HepG2 (cell line): Measurements from ENCODE around the gene BCL7A. TPM values are rescaled to one million over a fixed set of nuclear protein-coding genes. Genes with fewer than 3 reads are reported as not detected.

Source experiments
- ATAC-seq: fragments of 200-7000 bp; cut with Tn5 transposase; 3 replicates; pipeline ENCODE4 v1.9.1; 2020; ENCODE audit warnings: mild to moderate bottlenecking, moderate library complexity
- BruUV-seq: library from RNA; stranded (reverse); fragments of 400-500 nt; replicated peaks from 2 replicates; lab custom pipeline; 2021; lab: Mats Ljungman, UMichigan
- CTCF ChIA-PET: fragments of 300-600 bp; formaldehyde crosslinking; extraction: SDS; loops from one replicate; lab custom pipeline; 2021; ENCODE audit warnings: low total read pairs, inconsistent platforms, low intra/inter-chr PET ratio; lab: Yijun Ruan, JAX
- POLR2A ChIA-PET: fragments of 350-600 bp; sonication (Branson Sonifier 250); formaldehyde crosslinking; loops from one replicate; lab custom pipeline; 2020; ENCODE audit warnings: antibody characterized with exemption, inconsistent platforms; lab: Yijun Ruan, JAX
- DNase-seq: peaks from one replicate; pipeline ENCODE4 v3.0.0-alpha.2; 2015; ENCODE audit warnings: low spot score
- FAIRE-seq: peaks from 3 replicates; lab custom pipeline; 2011; peaks lifted over from hg19 to GRCh38; lab: Jason Lieb, UNC
- H2AFZ ChIP-seq: one replicate; pipeline ENCODE4 v1.6.1; 2011; ENCODE audit warnings: low read length, inconsistent platforms
- H3K27ac ChIP-seq: fragments of 300-600 bp; 3 replicates; pipeline ENCODE4 v1.8.0; 2011; ENCODE audit warnings: mixed run types, mild to moderate bottlenecking, mixed read lengths, low read length, inconsistent platforms; ENCODE audit not compliant: insufficient read depth; ENCODE audit errors: extremely low read length
- H3K27me3 ChIP-seq, 2 experiments: fragments of 200-600 bp in 1 of 2; 2 replicates in 1 of 2; 3 replicates in 1 of 2; pipeline versions ENCODE4 v1.6.0 to v1.8.0; 2011; ENCODE audit warnings: low read length in 2 of 2, mild to moderate bottlenecking in 2 of 2, moderate library complexity in 2 of 2, inconsistent platforms in 1 of 2; ENCODE audit not compliant: insufficient read depth in 2 of 2, control insufficient read depth in 1 of 2
- H3K36me3 ChIP-seq, 2 experiments: fragments of 200-600 bp in 1 of 2; replicated peaks in 1 of 2; 2 replicates in 1 of 2; 3 replicates in 1 of 2; pipeline versions ENCODE4 v1.5.1 to v1.8.0; 2011; ENCODE audit warnings: low read length in 2 of 2, inconsistent platforms in 1 of 2; ENCODE audit not compliant: insufficient read depth in 2 of 2, control insufficient read depth in 1 of 2
- H3K4me1 ChIP-seq: 2 replicates; pipeline ENCODE4 v1.5.1; 2012; ENCODE audit warnings: low read length, inconsistent platforms; ENCODE audit not compliant: insufficient read depth
- H3K4me2 ChIP-seq: 2 replicates; pipeline ENCODE4 v1.6.0; 2011; ENCODE audit warnings: low read depth, low read length, inconsistent platforms
- H3K4me3 ChIP-seq, 3 experiments: fragments of 200-600 bp in 1 of 3; sonication (generic), shearing (Covaris generic) in 1 of 3; replicated peaks in 1 of 3; 2 replicates each; pipeline ENCODE4 v1.5.1; 2011 to 2016; ENCODE audit warnings: low read length in 3 of 3, inconsistent platforms in 2 of 3, low read depth in 2 of 3, mild to moderate bottlenecking in 2 of 3, control low read depth in 1 of 3, mixed read lengths in 1 of 3; ENCODE audit not compliant: insufficient read depth in 1 of 3
- H3K79me2 ChIP-seq: one replicate; pipeline ENCODE4 v1.6.1; 2011; ENCODE audit warnings: low read length, inconsistent platforms; ENCODE audit not compliant: insufficient read depth
- H3K9ac ChIP-seq: 2 replicates; pipeline ENCODE4 v1.6.0; 2011; ENCODE audit warnings: mild to moderate bottlenecking, low read depth, low read length, inconsistent platforms; ENCODE audit not compliant: insufficient read depth
- H3K9me3 ChIP-seq: 2 replicates; pipeline ENCODE4 v1.5.1; 2012; ENCODE audit warnings: mild to moderate bottlenecking, low read length
- H4K20me1 ChIP-seq: 2 replicates; pipeline ENCODE4 v1.6.0; 2011; ENCODE audit warnings: inconsistent platforms, mild to moderate bottlenecking, low read length, moderate library complexity; ENCODE audit not compliant: insufficient read depth
- KDM5A ChIP-seq: fragments of 200-600 bp; sonication (generic); IDR thresholded peaks from 2 replicates; pipeline ENCODE4 v1.7.0; 2018; ENCODE audit warnings: antibody characterized with exemption, mild to moderate bottlenecking, low read length, borderline replicate concordance
- MAFK ChIP-seq, 2 experiments: IDR thresholded peaks in 1 of 2; conservative IDR thresholded peaks in 1 of 2; 2 replicates each; pipeline ENCODE4 v1.6.1; 2011; ENCODE audit warnings: improper control_type of control experiment in 2 of 2, low read length in 2 of 2
- NFYB ChIP-seq: sonication (generic); formaldehyde crosslinking; IDR thresholded peaks from 2 replicates; pipeline ENCODE4 v1.4.0; 2020; ENCODE audit warnings: missing genetic modification reagents
- XBP1 ChIP-seq: sonication (generic); formaldehyde crosslinking; IDR thresholded peaks from 2 replicates; pipeline ENCODE4 v1.5.0; 2020; ENCODE audit warnings: missing genetic modification reagents
- YEATS4 ChIP-seq: sonication (generic); formaldehyde crosslinking; IDR thresholded peaks from 2 replicates; pipeline ENCODE4 v1.4.0; 2020; ENCODE audit warnings: missing genetic modification reagents, borderline replicate concordance
- ZBTB38 ChIP-seq: sonication (generic); formaldehyde crosslinking; IDR thresholded peaks from 2 replicates; pipeline ENCODE4 v1.5.1; 2020; ENCODE audit warnings: mild to moderate bottlenecking, missing genetic modification reagents
- ZNF12 ChIP-seq: sonication (generic); formaldehyde crosslinking; IDR thresholded peaks from 2 replicates; pipeline ENCODE4 v1.5.0; 2020; ENCODE audit warnings: missing genetic modification reagents
- ZNF530 ChIP-seq: sonication (generic); formaldehyde crosslinking; IDR thresholded peaks from 2 replicates; pipeline ENCODE4 v1.5.0; 2020; ENCODE audit warnings: low read depth, mild to moderate bottlenecking, missing genetic modification reagents
- ZSCAN25 ChIP-seq: sonication (generic); formaldehyde crosslinking; IDR thresholded peaks from 2 replicates; pipeline ENCODE4 v1.8.0; 2022; ENCODE audit warnings: mild to moderate bottlenecking, missing genetic modification reagents
- WGBS: methylation state at CpG from one replicate; pipeline ENCODE4 v1.1.6; 2017; ENCODE audit warnings: low lambda C conversion rate; 5-methylcytosine and 5-hydroxymethylcytosine counted together
- in situ Hi-C: cut with HindIII; loops from 2 replicates; pipeline ENCODE4 v1.10.0; 2017; ENCODE audit warnings: low pct_unique_long_range_greater_than_20kb; ENCODE audit not compliant: extremely low pct_ligation_motif_present
- intact Hi-C: fragments of 100-400 bp; cut with micrococcal nuclease; formaldehyde crosslinking; loops from one replicate; pipeline ENCODE4 v1.10.0; 2022; ENCODE audit not compliant: unreplicated experiment
- polyA plus RNA-seq, 8 experiments: library from polyadenylated mRNA; depleted of rRNA in 3 of 8; stranded (reverse) in 7 of 8; unstranded in 1 of 8; fragments of >200 nt; fragmentation: Illumina TruSeq in 4 of 8; extraction: Trizol in 4 of 8; gene quantifications; 2 replicates each; pipeline versions ENCODE4 v1.2.1 to v1.2.3, GENCODE V29; 2011 to 2016; ENCODE audit warnings: low read depth in 4 of 8, missing spikeins in 1 of 8, mixed read lengths in 1 of 8; ENCODE audit not compliant: insufficient read depth in 1 of 8
- total RNA-seq, 5 experiments: library from RNA; depleted of rRNA; stranded (reverse); fragments of >200 nt; fragmentation: Illumina TruSeq; extraction: Trizol; gene quantifications; 2 replicates each; pipeline ENCODE4 v1.2.3, GENCODE V29; 2016; ENCODE audit warnings: low read depth in 1 of 5
- TF ChIP-seq, protein P1 (sequence below): sonication (generic); formaldehyde crosslinking; IDR thresholded peaks from 2 replicates; pipeline ENCODE4 v1.4.0; 2020; ENCODE audit warnings: missing genetic modification reagents, borderline replicate concordance
- TF ChIP-seq, protein P2 (sequence below): sonication (generic); formaldehyde crosslinking; IDR thresholded peaks from 2 replicates; pipeline ENCODE4 v1.8.0; 2023; ENCODE audit warnings: mild to moderate bottlenecking, missing genetic modification reagents
- TF ChIP-seq, protein P3 (sequence below): sonication (generic); formaldehyde crosslinking; IDR thresholded peaks from 2 replicates; pipeline ENCODE4 v1.8.1; 2023; ENCODE audit warnings: missing genetic modification reagents, mild to moderate bottlenecking, borderline replicate concordance

Gene BCL7A
- total and polyA plus RNA-seq, 2 of the 13 experiments (the other 11 are each of a cell fraction or from before 2014, with no cell fraction given), result 4.1 to 6.2 TPM

- BruUV-seq, result no TSS peak
- H3K9me3 ChIP-seq, result no peaks in the 10 kb centered on the region
- H3K27ac ChIP-seq, result no peak overlapping the region
- no peak overlapping the region for H3K9ac ChIP-seq
- H2AFZ ChIP-seq, result no peak overlapping the region
- H3K27me3 ChIP-seq, result 0 out of 5 replicates have a peak, but pooled peaks cover 0 to under 1% of the 10 kb centered on the region in 2 experiments
- intact Hi-C loops (no loop called here), in situ Hi-C loops (no loop called here)
- H3K79me2 ChIP-seq, result no peaks in the 10 kb centered on the region
- H3K4me2 ChIP-seq, result no peak overlapping the region
- ChIA-PET CTCF (no interaction called here), POLR2A (no interaction called here)
- FAIRE-seq (no peak), ATAC-seq (no peak), DNase-seq (no peak)
- 65% methylated on average over 13 of the region's 13 CpGs for WGBS
- peaks cover 32% of the 10 kb centered on the region for H3K4me1 ChIP-seq
- no peaks in the 10 kb centered on the region for H3K36me3 ChIP-seq
- no peak overlapping the region; a peak in 1 of 6 replicates for H3K4me3 ChIP-seq
- H4K20me1 ChIP-seq, result no peaks in the 10 kb centered on the region
- TF ChIP-seq NFYB (CRISPR knock-in tag), result no peak
- TF ChIP-seq ZNF12, result no peak
- 0 out of 4 replicates have a peak, but pooled peaks of 1 of the 2 experiments have one; percentile 4 for TF ChIP-seq MAFK (conservative IDR thresholded peaks at IDR 0.05 in 1 of 2, IDR thresholded peaks at IDR 0.05 in 1 of 2; ENCODE audit: low read length in 2 of 2)
- no peak for TF ChIP-seq YEATS4
These were observed 24.6 kb upstream of the BCL7A start for GRCh38 chr12:121996945-121997612.

- no peaks in the 10 kb centered on the region for H3K9me3 ChIP-seq
- H3K4me2 ChIP-seq, result no peak overlapping the region
- H3K27ac ChIP-seq, result no peak overlapping the region
- H3K9ac ChIP-seq, result no peak overlapping the region
- peaks cover 0 to 28% of the 10 kb centered on the region in 2 experiments; a peak in 3 of 5 replicates for H3K27me3 ChIP-seq
- in situ Hi-C loops, result no loop called here
- ChIA-PET CTCF (no interaction called here), POLR2A (no interaction called here)
- intact Hi-C loops, result no loop called here
- no peaks in the 10 kb centered on the region for H3K79me2 ChIP-seq
- H3K36me3 ChIP-seq, result no peaks in the 10 kb centered on the region
- BruUV-seq, result no TSS peak
- WGBS, result 68% methylated on average over 17 of the region's 17 CpGs
- H3K4me3 ChIP-seq, result no peak overlapping the region
- H4K20me1 ChIP-seq, result no peaks in the 10 kb centered on the region
- DNase-seq (no peak), ATAC-seq (no peak), FAIRE-seq (no peak)
- TF ChIP-seq, protein P1, sequence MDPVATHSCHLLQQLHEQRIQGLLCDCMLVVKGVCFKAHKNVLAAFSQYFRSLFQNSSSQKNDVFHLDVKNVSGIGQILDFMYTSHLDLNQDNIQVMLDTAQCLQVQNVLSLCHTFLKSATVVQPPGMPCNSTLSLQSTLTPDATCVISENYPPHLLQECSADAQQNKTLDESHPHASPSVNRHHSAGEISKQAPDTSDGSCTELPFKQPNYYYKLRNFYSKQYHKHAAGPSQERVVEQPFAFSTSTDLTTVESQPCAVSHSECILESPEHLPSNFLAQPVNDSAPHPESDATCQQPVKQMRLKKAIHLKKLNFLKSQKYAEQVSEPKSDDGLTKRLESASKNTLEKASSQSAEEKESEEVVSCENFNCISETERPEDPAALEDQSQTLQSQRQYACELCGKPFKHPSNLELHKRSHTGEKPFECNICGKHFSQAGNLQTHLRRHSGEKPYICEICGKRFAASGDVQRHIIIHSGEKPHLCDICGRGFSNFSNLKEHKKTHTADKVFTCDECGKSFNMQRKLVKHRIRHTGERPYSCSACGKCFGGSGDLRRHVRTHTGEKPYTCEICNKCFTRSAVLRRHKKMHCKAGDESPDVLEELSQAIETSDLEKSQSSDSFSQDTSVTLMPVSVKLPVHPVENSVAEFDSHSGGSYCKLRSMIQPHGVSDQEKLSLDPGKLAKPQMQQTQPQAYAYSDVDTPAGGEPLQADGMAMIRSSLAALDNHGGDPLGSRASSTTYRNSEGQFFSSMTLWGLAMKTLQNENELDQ (CRISPR knock-in tag), result no peak
- no peak for TF ChIP-seq ZNF530 (CRISPR knock-in tag)
- TF ChIP-seq KDM5A, result no peak
- TF ChIP-seq XBP1, result no peak
- TF ChIP-seq, protein P2, sequence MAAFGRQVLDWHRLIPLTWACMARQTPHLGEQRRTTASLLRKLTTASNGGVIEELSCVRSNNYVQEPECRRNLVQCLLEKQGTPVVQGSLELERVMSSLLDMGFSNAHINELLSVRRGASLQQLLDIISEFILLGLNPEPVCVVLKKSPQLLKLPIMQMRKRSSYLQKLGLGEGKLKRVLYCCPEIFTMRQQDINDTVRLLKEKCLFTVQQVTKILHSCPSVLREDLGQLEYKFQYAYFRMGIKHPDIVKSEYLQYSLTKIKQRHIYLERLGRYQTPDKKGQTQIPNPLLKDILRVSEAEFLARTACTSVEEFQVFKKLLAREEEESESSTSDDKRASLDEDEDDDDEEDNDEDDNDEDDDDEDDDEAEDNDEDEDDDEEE (CRISPR knock-in tag), result no peak
- TF ChIP-seq, protein P3, sequence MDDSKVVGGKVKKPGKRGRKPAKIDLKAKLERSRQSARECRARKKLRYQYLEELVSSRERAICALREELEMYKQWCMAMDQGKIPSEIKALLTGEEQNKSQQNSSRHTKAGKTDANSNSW, result no peak
- TF ChIP-seq ZSCAN25 (CRISPR knock-in tag), result no peak
- TF ChIP-seq ZBTB38 (CRISPR knock-in tag), result no peak
- H2AFZ ChIP-seq, result no peak overlapping the region
- H3K4me1 ChIP-seq, result peaks cover 7% of the 10 kb centered on the region
These were observed 20.0 kb upstream of the BCL7A start for GRCh38 chr12:122001466-122002209.
